HCT116 (cell line): ENCODE data around the gene PDE4D. TPM values are rescaled to one million over a fixed set of nuclear protein-coding genes. Genes with fewer than 3 reads are reported as not detected.

ENCODE experiments used
- ATAC-seq: fragments of 200-7000 bp; cut with Tn5 transposase; 2 replicates; pipeline ENCODE4 v1.9.1; 2020; ENCODE audit warnings: mild to moderate bottlenecking, moderate library complexity
- BruUV-seq: library from RNA; stranded (reverse); fragments of 400-500 nt; replicated peaks from 2 replicates; lab custom pipeline; 2021; lab: Mats Ljungman, UMichigan
- CTCF ChIA-PET: fragments of 300-600 bp; sonication (Branson Sonifier 250); formaldehyde crosslinking; loops from one replicate; lab custom pipeline; 2021; ENCODE audit warnings: antibody characterized with exemption; lab: Charles Lee
- POLR2A ChIA-PET: fragments of 300-600, 350-600 bp; sonication (Branson Sonifier 250); formaldehyde crosslinking; loops from one replicate; lab custom pipeline; 2021; ENCODE audit warnings: antibody characterized with exemption; lab: Charles Lee
- RAD21 ChIA-PET, 2 experiments: fragments of 300-600 bp; sonication (Branson Sonifier 250); formaldehyde crosslinking; loops; one replicate each; lab custom pipeline; 2023; ENCODE audit warnings: low total read pairs in 2 of 2; ENCODE audit not compliant: uncharacterized antibody in 2 of 2, unreplicated experiment in 2 of 2, low non-redundant PET in 1 of 2; lab: Charles Lee
- DNase-seq: peaks from one replicate; pipeline ENCODE4 v3.0.0-alpha.2; 2010; ENCODE audit warnings: low read depth, low spot score
- H2AFZ ChIP-seq: fragments of 200-600 bp; shearing (Covaris generic), sonication (generic); 2 replicates; pipeline ENCODE4 v1.6.1; 2017; ENCODE audit warnings: low read depth, mixed run types, mixed read lengths, antibody characterized with exemption, low read length; ENCODE audit not compliant: poor library complexity, severe bottlenecking
- H3K27ac ChIP-seq: 2 replicates; pipeline ENCODE4 v1.5.1; 2012; ENCODE audit warnings: low read depth, low read length
- H3K27me3 ChIP-seq: fragments of 200-600 bp; sonication (generic); 2 replicates; pipeline ENCODE4 v1.6.1; 2016; ENCODE audit warnings: mixed run types, low read length, mixed read lengths; ENCODE audit not compliant: insufficient read depth
- H3K36me3 ChIP-seq, 2 experiments: fragments of 200-500 bp in 1 of 2; fragments of 200-600 bp in 1 of 2; sonication (Bioruptor generic) in 1 of 2; sonication (generic) in 1 of 2; 2 replicates each; pipeline versions ENCODE4 v1.5.1 to v1.6.1; 2014 to 2016; ENCODE audit warnings: low read length in 2 of 2, inconsistent platforms in 1 of 2, mixed read lengths in 1 of 2, mixed run types in 1 of 2; ENCODE audit not compliant: insufficient read depth in 2 of 2, control insufficient read depth in 1 of 2
- H3K4me1 ChIP-seq, 2 experiments: fragments of 200-600 bp in 1 of 2; sonication (generic) in 1 of 2; 2 replicates each; pipeline versions ENCODE4 v1.5.1 to v1.6.1; 2012 to 2017; ENCODE audit warnings: low read length in 2 of 2, inconsistent platforms in 1 of 2, mild to moderate bottlenecking in 1 of 2, mixed read lengths in 1 of 2, mixed run types in 1 of 2, moderate library complexity in 1 of 2; ENCODE audit not compliant: insufficient read depth in 2 of 2, control insufficient read depth in 1 of 2
- H3K4me2 ChIP-seq: fragments of 200-600 bp; sonication (generic); 2 replicates; pipeline ENCODE4 v1.6.1; 2017; ENCODE audit warnings: mixed run types, low read length, mixed read lengths
- H3K4me3 ChIP-seq, 2 experiments: fragments of 200-600 bp in 1 of 2; sonication (generic) in 1 of 2; replicated peaks in 1 of 2; 2 replicates each; pipeline ENCODE4 v1.5.1; 2011 to 2016; ENCODE audit warnings: low read length in 2 of 2, control low read depth in 1 of 2, low read depth in 1 of 2, mild to moderate bottlenecking in 1 of 2, mixed read lengths in 1 of 2, mixed run types in 1 of 2
- H3K79me2 ChIP-seq: fragments of 200-600 bp; sonication (generic); 2 replicates; pipeline ENCODE4 v1.6.1; 2017; ENCODE audit warnings: mild to moderate bottlenecking, mixed run types, low read length, moderate library complexity, mixed read lengths; ENCODE audit not compliant: insufficient read depth
- H3K9ac ChIP-seq: fragments of 200-600 bp; sonication (generic); 2 replicates; pipeline ENCODE4 v1.6.1; 2016; ENCODE audit warnings: low read length, mixed read lengths
- H3K9me2 ChIP-seq: fragments of 200-600 bp; sonication (generic), shearing (Covaris generic); 2 replicates; pipeline ENCODE4 v1.6.1; 2017; ENCODE audit warnings: mixed run types, mild to moderate bottlenecking, moderate library complexity; ENCODE audit not compliant: insufficient read depth
- H3K9me3 ChIP-seq, 2 experiments: fragments of 200-500 bp in 1 of 2; fragments of 200-600 bp in 1 of 2; sonication (Bioruptor generic) in 1 of 2; sonication (generic) in 1 of 2; 2 replicates each; pipeline ENCODE4 v1.6.1; 2014 to 2017; ENCODE audit warnings: low read length in 2 of 2, mixed read lengths in 2 of 2, inconsistent platforms in 1 of 2, low read depth in 1 of 2, mild to moderate bottlenecking in 1 of 2, mixed run types in 1 of 2, moderate library complexity in 1 of 2; ENCODE audit not compliant: control insufficient read depth in 1 of 2, insufficient read depth in 1 of 2
- H4K20me1 ChIP-seq: fragments of 200-600 bp; sonication (generic), shearing (Covaris generic); 2 replicates; pipeline ENCODE4 v1.6.1; 2017; ENCODE audit warnings: mixed run types, mild to moderate bottlenecking, moderate library complexity; ENCODE audit not compliant: insufficient read depth
- CBX3 ChIP-seq: IDR thresholded peaks from 2 replicates; pipeline ENCODE4 v1.6.1; 2012; ENCODE audit warnings: low read depth
- EGR1 ChIP-seq: IDR thresholded peaks from 2 replicates; pipeline ENCODE4 v1.6.1; 2012; ENCODE audit warnings: low read depth
- ELF1 ChIP-seq: IDR thresholded peaks from 2 replicates; pipeline ENCODE4 v1.6.1; 2012; ENCODE audit warnings: low read depth, borderline replicate concordance
- FOSL1 ChIP-seq: IDR thresholded peaks from 2 replicates; pipeline ENCODE4 v1.6.1; 2012; ENCODE audit warnings: low read depth
- JUND ChIP-seq: IDR thresholded peaks from 2 replicates; pipeline ENCODE4 v1.6.1; 2012
- POLR2A ChIP-seq: IDR thresholded peaks from 2 replicates; pipeline ENCODE4 v1.7.0; 2011; ENCODE audit warnings: borderline replicate concordance; ENCODE audit not compliant: insufficient read depth, insufficient read length; ENCODE audit errors: extremely low read depth
- POLR2AphosphoS5 ChIP-seq: IDR thresholded peaks from 2 replicates; pipeline ENCODE4 v1.6.1; 2011; ENCODE audit warnings: mild to moderate bottlenecking, low read depth, low read length, moderate library complexity
- REST ChIP-seq: IDR thresholded peaks from 2 replicates; pipeline ENCODE4 v1.6.1; 2012; ENCODE audit warnings: low read depth
- SIN3A ChIP-seq: IDR thresholded peaks from 2 replicates; pipeline ENCODE4 v1.6.1; 2012; ENCODE audit warnings: low read depth
- SP1 ChIP-seq: IDR thresholded peaks from 2 replicates; pipeline ENCODE4 v1.6.1; 2012; ENCODE audit warnings: low read depth
- SRF ChIP-seq: IDR thresholded peaks from 2 replicates; pipeline ENCODE4 v1.6.1; 2012; ENCODE audit warnings: low read depth
- TCF7L2 ChIP-seq: IDR thresholded peaks from 2 replicates; pipeline ENCODE4 v1.7.0; 2011; ENCODE audit warnings: borderline replicate concordance, inconsistent platforms; ENCODE audit not compliant: insufficient read depth, insufficient read length; ENCODE audit errors: extremely low read depth
- YY1 ChIP-seq: IDR thresholded peaks from 2 replicates; pipeline ENCODE4 v1.6.1; 2011; ENCODE audit warnings: low read length, low read depth, moderate library complexity, mild to moderate bottlenecking; ENCODE audit not compliant: insufficient replicate concordance; ENCODE audit errors: extremely low read depth
- ZBTB33 ChIP-seq: IDR thresholded peaks from 2 replicates; pipeline ENCODE4 v1.6.1; 2011; ENCODE audit warnings: mild to moderate bottlenecking, low read length, moderate library complexity; ENCODE audit not compliant: insufficient replicate concordance; ENCODE audit errors: extremely low read depth
- ZFX ChIP-seq: fragments of 450-650 bp; IDR thresholded peaks from 2 replicates; pipeline ENCODE4 v1.6.1; 2017
- ZNF274 ChIP-seq: fragments of 200-500 bp; sonication (Bioruptor generic); IDR thresholded peaks from 2 replicates; pipeline ENCODE4 v1.6.1; 2014; ENCODE audit warnings: mild to moderate bottlenecking, low read depth, low read length, inconsistent platforms
- intact Hi-C: fragments of 100-400 bp; cut with micrococcal nuclease; formaldehyde crosslinking; loops from 2 replicates; pipeline ENCODE4 v1.10.0; 2022
- total RNA-seq: library from RNA; stranded (reverse); gene quantifications from one replicate; pipeline ENCODE4 v1.2.1, GENCODE V29; 2021; ENCODE audit not compliant: unreplicated experiment
- TF ChIP-seq, protein P1 (sequence below), 3 experiments: fragments of 200-600 bp in 1 of 3; sonication (generic) in 1 of 3; IDR thresholded peaks in 2 of 3; conservative IDR thresholded peaks in 1 of 3; 2 replicates each; pipeline ENCODE4 v1.5.1; 2012 to 2017; ENCODE audit warnings: low read depth in 2 of 3, low read length in 2 of 3, antibody characterized with exemption in 1 of 3, borderline replicate concordance in 1 of 3, control low read depth in 1 of 3, mild to moderate bottlenecking in 1 of 3, mixed read lengths in 1 of 3, mixed run types in 1 of 3, moderate library complexity in 1 of 3; ENCODE audit not compliant: insufficient read depth in 1 of 3
- TF ChIP-seq, protein P2 (sequence below): IDR thresholded peaks from 2 replicates; pipeline ENCODE4 v1.6.1; 2012

The PDE4D gene
- total RNA-seq, 1 experiment from 2014 or later = 1.1 TPM

DNA sequence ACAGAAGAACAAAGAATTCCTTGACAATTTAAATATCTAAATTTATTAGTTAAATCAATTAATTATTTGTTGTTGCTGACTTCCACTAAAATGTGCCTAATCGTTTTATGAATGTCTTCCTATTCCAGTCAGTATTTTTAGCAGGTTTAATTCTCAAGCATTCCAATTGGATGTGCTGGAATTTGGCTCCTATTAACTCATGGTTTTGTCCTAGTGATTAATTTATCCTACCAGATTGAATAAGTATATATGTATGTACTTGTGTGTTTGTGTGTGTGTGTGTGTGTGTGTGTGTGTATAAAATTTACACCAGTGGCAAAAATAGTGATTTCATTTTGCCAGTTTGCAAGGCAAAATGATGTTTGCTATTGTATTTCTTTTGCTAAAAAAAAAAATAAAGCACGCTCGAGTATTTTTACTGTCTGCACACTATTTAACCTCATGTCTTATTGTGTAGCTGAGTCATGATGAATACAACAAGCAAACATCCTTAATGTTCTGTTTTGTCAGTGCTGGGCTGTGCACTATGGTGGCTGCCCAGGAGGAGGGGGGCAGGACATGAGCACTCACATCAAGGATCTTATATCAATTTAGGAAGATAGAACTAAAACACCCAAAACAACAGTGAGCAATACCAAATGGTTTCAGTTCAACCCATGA lies 375.5 kb downstream of the PDE4D start:
- intact Hi-C loops = no loop called here
- H3K4me3 ChIP-seq = no peak overlapping the region
- no peaks in the 10 kb centered on the region for H3K4me1 ChIP-seq
- no peaks in the 10 kb centered on the region for H3K9me2 ChIP-seq
- no peak overlapping the region for H3K9ac ChIP-seq
- H3K27me3 ChIP-seq = peaks cover 18% of the 10 kb centered on the region
- H3K36me3 ChIP-seq = no peaks in the 10 kb centered on the region
- H4K20me1 ChIP-seq = no peaks in the 10 kb centered on the region
- no peak overlapping the region for H3K4me2 ChIP-seq
- no peak for DNase-seq
- ChIA-PET POLR2A (no interaction called here), RAD21 (no interaction called here), CTCF (no interaction called here)
- TF ChIP-seq SRF = no peak
- TF ChIP-seq, protein P1, sequence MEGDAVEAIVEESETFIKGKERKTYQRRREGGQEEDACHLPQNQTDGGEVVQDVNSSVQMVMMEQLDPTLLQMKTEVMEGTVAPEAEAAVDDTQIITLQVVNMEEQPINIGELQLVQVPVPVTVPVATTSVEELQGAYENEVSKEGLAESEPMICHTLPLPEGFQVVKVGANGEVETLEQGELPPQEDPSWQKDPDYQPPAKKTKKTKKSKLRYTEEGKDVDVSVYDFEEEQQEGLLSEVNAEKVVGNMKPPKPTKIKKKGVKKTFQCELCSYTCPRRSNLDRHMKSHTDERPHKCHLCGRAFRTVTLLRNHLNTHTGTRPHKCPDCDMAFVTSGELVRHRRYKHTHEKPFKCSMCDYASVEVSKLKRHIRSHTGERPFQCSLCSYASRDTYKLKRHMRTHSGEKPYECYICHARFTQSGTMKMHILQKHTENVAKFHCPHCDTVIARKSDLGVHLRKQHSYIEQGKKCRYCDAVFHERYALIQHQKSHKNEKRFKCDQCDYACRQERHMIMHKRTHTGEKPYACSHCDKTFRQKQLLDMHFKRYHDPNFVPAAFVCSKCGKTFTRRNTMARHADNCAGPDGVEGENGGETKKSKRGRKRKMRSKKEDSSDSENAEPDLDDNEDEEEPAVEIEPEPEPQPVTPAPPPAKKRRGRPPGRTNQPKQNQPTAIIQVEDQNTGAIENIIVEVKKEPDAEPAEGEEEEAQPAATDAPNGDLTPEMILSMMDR (IDR thresholded peaks at IDR 0.05 in 2 of 3, conservative IDR thresholded peaks at IDR 0.05 in 1 of 3; ENCODE audit: borderline replicate concordance in 1 of 3, insufficient read depth in 1 of 3, low read depth in 2 of 3, low read length in 2 of 3) = no peak
- TF ChIP-seq EGR1 = no peak
- no peak for TF ChIP-seq POLR2AphosphoS5
- TF ChIP-seq, protein P2, sequence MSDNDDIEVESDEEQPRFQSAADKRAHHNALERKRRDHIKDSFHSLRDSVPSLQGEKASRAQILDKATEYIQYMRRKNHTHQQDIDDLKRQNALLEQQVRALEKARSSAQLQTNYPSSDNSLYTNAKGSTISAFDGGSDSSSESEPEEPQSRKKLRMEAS = no peak
- TF ChIP-seq SP1 = no peak
- no peak for TF ChIP-seq CBX3
- TF ChIP-seq REST = no peak
- no peak for TF ChIP-seq JUND
- TF ChIP-seq POLR2A = no peak
- no peak for TF ChIP-seq TCF7L2
- no peak for TF ChIP-seq ZBTB33
- TF ChIP-seq SIN3A = no peak
- no peak for TF ChIP-seq ELF1
- TF ChIP-seq ZNF274 = no peak
- TF ChIP-seq YY1 = no peak
- TF ChIP-seq ZFX = no peak
- TF ChIP-seq FOSL1 = no peak
- no peaks in the 10 kb centered on the region for H3K9me3 ChIP-seq
- no peak for ATAC-seq
- no peak overlapping the region for H3K27ac ChIP-seq
- H2AFZ ChIP-seq = no peak overlapping the region
- H3K79me2 ChIP-seq = no peaks in the 10 kb centered on the region
- no TSS peak for BruUV-seq
